ENCODE data around the gene STK39. TPM values are rescaled to one million over a fixed set of nuclear protein-coding genes. Genes with fewer than 3 reads are reported as not detected.

STK39 gene
- total RNA-seq, 4 donors from 2014 or later = 18.4 to 65.0 (median 27.1) TPM

GRCh38 chr2:168191955-168192785, 55.2 kb downstream of the STK39 start:
- ATAC-seq (ENCODE audit: low FRiP score) = no peak
- TF ChIP-seq CTCF (IDR thresholded peaks at IDR 0.05) = no peak
- DNase-seq (ENCODE audit: low spot score) = no peak

- DNase-seq (ENCODE audit: low spot score) (no peak), ATAC-seq (ENCODE audit: low FRiP score) (no peak)
- no peak for TF ChIP-seq CTCF (IDR thresholded peaks at IDR 0.05)
Observed at GRCh38 chr2:168190590-168191336, 56.6 kb downstream of the STK39 start.

- no peak for DNase-seq (ENCODE audit: low spot score)
- no peak for TF ChIP-seq CTCF (IDR thresholded peaks at IDR 0.05)
- ATAC-seq (ENCODE audit: low FRiP score) = peak; percentile 77
Observed at GRCh38 chr2:168189835-168190569, 57.4 kb downstream of the STK39 start.

- no peak for DNase-seq (ENCODE audit: low spot score)
- TF ChIP-seq CTCF (IDR thresholded peaks at IDR 0.05) = no peak
Observed at GRCh38 chr2:168188002-168188401, 59.4 kb downstream of the STK39 start.

GRCh38 chr2:168186452-168186851, 60.9 kb downstream of the STK39 start:
- ATAC-seq (ENCODE audit: low FRiP score) = no peak
- no peak for DNase-seq (ENCODE audit: low spot score)
- no peak for TF ChIP-seq CTCF (IDR thresholded peaks at IDR 0.05)

More at GRCh38 chr2:168188002-168188401, 59.4 kb downstream of the STK39 start:
- ATAC-seq (ENCODE audit: low FRiP score) = no peak

- ATAC-seq (ENCODE audit: low FRiP score) = no peak
- TF ChIP-seq CTCF (IDR thresholded peaks at IDR 0.05) = no peak
- DNase-seq (ENCODE audit: low spot score) = no peak
Observed at GRCh38 chr2:168185583-168186274, 61.7 kb downstream of the STK39 start.
